Brain pericyte (primary cell): ENCODE data around the gene SIGLECL1.

Source experiments
- DNase-seq: peaks from one replicate; pipeline ENCODE4 v3.0.0-alpha.2; 2012; ENCODE audit warnings: low read depth, low spot score

Gene SIGLECL1

DNA sequence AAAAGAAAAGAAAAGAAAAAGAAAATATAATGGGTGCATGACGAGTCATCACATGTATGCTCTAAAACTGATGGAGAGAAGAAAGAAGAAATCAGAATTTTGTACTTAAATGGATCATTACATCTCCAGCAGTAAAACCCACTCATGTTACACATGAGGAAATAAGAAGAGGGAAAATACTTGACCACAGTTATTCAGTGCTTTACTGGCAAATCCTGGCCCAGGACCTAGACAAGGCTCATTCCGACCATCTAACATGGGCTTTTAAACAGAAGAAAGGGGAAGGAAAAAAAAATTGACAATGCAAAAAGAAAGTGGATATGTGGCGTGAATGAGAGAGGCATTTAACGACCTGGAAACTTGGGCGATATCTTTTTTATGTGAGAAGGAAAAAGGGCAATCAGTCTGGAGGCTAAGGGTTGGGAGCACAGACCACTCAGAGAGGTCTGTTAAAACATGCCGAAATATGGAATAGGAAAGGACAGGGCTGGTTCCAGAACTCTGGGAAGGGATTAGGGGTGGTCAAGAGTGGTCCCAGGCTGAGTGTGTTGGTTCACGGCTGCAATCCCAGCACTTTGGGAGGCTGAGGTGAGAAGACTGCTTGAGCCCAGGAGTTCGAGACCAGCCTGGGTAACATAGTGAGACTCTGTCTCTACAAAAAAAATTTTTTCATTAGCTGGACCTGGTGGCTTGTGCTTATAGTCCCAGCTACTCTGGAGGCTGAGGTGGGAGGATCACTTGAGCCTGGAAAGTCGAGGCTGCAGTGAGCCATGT lies 1.6 kb downstream of the SIGLECL1 start:
- no peak for DNase-seq

- no peak for DNase-seq
These were observed 2.4 kb downstream of the SIGLECL1 start for GRCh38 chr19:51253088-51253806.

GRCh38 chr19:51256155-51256625 lies 5.3 kb downstream of the SIGLECL1 start:
- DNase-seq, result no peak

DNA sequence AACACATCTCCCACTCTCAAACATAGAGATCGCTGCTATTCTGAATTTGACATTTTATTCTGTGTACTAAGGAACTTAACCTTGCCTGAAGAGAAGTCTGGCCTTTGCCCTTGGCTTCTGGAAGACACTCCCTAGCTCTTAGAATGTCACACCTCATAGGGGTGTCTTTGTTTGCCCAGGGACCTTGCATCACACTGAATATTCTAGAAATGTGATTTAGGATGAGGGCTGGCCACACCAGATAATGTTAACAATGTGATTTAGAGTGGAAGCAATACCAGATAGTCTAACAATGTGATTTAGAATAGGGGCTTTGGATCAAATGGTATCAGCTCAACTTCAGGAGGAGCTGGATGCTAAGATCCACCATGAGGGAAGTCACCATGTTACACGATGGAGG lies 6.6 kb downstream of the SIGLECL1 start:
- no peak for DNase-seq

DNA sequence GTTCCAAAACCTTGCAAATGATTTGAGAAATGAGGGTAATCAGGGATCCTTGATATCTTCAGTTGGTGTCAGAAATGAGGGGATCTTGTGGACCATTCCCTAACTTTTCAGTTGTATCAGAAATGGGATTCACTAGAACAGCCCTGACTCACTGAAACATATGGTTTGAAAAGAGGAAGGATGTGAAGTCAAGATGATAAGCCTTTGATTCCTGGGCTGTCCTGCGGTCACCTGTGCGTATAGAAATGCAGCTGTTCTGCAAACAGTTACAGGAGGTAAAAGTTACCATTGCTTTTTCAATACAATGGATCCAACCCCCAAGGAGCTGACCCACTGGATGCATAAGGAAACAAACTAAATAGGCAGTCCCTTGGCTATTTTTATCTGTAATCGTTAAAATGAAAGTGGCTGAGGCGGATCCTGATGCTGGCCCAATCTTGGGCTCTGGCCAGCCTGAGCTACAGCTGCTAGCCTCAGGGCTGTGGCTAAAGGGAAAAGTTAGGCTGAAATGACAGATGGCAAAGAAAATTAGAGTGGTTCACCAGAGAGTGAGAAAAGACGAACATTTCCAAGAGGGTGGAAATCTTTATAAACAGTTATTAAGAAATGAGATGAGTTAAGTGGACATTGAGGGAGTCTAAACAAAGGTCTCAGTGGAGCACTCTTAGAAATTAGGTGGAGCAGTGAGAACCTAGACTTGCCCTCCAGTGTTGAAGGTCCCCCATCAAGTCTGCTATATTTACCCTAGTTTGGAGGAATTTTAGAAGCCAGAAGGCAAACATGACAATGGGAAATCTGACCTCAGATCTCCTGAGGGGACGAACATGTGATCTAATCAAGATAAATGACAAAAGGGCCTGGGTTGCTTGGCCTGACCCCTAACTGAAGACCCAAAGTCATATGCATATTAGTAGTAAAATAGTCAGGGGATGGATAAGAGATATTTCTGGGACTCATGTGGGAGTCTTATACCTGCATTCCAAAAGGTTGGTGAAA lies 7.6 kb downstream of the SIGLECL1 start:
- no peak for DNase-seq

DNA sequence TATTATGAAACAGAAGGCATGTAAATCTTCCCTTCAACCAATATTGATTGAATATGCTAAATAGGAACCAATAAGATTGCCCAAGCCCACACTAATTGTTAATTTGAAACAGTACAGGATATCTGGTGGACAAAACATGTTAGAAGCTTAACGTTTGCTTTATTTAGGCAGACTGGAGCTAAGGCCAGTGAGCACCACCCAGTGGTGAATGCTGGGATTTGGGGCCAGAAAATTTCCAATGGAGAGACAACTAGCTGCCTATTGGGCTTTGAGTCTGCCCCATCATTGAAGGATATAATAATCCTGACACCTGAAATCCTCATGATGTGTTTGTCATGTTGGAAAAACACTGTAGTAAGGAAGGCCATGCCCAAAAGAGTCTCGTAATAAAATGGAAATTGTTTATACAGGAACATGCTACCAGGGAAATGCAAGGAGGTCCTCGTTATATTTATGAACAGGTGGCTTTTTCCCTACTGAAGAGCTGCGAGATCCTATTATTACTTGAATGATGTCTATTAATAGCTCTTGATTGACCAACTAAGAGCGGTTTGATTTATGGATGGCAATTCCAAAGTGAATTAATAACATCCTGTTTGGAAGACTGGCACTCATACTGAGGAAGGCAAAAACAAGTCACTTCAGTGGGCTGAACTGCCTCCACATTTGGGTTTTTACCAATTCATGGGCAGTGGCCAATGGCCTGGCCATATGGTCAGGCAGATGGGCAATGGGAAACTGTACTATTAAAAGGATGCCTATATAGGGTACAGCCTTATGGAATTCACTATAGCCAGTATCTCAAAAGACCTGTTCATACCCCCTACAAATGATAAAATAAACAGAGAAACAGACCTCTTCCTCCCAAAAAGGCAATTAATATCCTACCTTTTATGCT lies 8.7 kb downstream of the SIGLECL1 start:
- no peak for DNase-seq

DNA sequence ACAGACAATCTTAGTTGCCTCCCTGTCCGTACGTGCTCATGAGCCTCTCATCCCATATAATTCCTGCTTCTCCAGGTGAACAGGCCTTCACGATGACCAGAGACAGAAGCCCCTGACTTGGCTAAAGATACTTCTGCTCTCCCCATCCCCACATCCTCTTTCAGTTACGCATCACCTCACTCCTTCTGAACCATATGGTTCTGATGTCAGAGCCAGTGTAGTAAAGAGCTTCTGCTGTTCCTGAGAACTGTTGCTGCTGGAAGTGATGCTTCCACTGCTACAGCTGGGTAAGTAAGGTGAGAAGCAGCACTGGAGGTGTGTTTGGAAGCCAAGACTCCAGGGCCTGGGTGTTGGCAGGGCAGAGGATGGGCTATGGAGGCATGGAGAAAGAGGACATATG lies 12.9 kb downstream of the SIGLECL1 start:
- no peak for DNase-seq

DNA sequence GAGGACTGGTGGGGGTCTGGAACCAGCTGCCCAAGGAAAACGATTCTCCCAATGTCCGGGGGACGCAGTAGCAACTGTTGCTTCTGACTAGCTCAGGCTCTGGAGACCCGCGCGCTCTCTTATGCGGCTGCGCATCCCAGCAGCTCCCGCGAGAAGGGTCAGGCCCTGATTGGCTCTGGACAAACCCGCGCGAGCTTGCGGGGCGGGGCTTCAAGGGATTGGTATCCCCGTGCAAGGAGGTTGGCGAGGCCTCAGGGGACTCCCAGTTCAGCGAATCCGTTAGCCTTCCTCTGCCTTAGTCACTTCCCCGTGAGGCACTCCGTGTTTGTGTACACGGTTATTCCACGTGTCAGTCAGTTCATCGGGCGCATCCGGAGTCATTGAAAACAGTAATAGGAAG lies 20.2 kb downstream of the SIGLECL1 start:
- no peak for DNase-seq

DNA sequence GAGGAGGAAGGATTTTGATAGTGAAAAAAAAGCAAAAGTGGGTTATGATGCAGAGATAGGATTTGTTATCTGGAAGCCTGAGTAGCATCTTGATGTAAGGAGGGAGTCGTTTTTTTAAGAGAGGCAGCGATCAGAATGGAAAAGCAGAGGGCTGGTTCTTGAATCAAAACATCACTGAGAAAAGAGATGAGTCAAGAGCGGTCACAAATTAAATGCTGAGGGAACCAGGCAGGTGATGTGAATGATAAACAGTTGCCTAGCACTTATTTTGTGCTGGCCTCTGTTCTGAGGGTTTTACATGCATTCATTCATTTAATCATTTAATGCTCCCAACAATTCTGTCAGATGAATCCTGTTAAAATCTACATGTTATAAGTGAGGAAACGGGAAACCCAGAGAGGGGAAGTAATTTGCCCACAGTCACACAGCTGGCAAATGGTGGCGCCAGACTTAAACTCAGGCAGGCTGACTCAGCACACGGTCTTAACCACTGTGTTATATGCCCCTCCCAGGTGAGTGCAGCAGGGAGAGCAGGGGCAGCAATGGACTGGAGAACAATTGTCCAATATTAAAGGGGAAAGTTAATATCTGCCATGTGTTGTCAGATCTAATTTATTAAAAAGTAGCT lies 21.4 kb downstream of the SIGLECL1 start:
- no peak for DNase-seq

- DNase-seq, result no peak
These were observed 23.3 kb downstream of the SIGLECL1 start for GRCh38 chr19:51274049-51274770.

DNA sequence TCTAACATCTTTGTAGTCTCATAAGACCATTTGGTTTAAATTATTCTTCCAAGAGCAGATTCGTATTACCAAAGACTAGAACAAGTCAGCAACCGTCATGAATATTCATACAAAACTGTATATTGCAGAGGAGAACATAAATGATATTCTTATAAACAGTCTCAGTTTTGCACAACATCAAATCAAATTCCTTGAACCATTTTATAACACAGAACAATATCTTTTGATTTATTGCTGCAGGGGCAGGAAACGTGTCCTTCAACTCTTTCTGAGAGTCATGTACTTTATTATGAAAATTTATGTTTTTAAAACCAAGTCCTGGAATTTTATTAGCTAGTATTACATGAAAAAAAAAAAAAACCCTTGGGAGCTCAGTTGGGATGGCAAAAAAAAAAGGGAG lies 26.2 kb downstream of the SIGLECL1 start:
- DNase-seq, result no peak

- no peak for DNase-seq
These were observed 31.5 kb downstream of the SIGLECL1 start for GRCh38 chr19:51282335-51282734.

DNA sequence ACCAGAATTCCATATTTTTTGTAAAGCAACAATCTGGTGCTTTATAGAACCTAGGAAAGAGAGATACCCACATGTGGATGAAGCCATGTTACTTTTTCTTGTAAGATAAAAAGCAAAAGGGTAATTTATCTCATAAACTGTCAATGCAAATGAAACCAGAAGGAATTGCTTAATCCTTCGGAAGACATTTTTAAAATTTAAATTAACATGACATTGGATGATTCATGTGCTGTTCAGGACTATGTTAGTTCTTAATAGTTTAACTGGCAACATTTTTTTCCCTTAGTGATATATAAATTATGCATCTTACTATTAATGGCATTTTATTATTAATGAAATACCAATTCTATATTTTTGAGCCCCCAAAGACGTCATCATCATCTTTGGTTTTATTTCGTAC lies 34.8 kb downstream of the SIGLECL1 start:
- DNase-seq, result no peak

GRCh38 chr19:51289635-51290034 lies 38.8 kb downstream of the SIGLECL1 start:
- DNase-seq, result no peak

DNA sequence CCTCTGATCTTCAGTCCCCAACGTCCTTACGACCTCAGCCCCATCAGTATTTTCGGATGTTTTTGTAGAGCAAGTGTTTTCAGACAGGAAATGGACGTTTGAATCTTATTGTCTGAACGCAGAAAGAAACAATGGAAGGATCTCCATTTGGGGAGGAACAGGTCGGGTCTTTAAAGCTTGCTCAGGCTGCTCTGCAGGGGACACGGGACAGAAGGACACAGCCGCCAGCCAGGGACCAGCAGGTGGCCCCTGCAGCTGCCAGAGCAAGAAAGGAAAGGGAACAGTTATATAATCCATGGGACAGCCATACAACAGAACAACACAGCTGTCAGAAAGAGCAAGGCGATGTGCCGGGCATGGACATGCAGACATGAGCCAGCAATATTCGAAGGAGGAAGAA lies 42.1 kb downstream of the SIGLECL1 start:
- DNase-seq, result no peak

DNA sequence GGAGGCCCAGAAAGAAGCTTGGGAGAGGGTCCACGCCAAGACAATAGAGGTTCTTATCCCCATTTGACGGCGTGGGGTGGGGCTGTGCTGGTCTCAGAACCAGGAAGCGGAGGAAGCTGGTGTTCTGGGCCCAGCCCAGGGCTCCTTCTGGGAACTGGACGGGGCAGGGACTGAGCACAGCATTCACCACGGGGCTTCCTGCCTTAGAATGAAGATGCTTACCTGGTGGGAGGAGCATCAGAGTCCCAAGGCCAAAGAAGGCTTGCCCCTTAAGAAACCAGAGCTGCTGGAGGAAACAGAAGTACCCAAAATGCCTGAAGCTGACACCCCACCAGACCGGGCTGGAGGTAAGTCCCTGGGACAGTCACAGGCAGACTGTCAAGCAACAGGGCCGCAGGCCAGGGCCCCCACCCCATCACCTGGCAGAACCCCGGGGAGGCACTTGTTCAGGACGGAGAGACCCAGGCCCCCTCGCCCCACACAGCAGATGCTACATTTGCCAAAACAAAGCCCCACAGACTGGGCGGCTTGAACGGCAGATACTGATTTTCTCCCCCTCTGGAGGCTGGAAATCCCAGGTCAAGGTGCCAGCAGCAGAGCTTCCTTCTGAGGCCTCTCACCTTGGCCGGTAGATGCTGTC lies 42.8 kb downstream of the SIGLECL1 start:
- no peak for DNase-seq

DNA sequence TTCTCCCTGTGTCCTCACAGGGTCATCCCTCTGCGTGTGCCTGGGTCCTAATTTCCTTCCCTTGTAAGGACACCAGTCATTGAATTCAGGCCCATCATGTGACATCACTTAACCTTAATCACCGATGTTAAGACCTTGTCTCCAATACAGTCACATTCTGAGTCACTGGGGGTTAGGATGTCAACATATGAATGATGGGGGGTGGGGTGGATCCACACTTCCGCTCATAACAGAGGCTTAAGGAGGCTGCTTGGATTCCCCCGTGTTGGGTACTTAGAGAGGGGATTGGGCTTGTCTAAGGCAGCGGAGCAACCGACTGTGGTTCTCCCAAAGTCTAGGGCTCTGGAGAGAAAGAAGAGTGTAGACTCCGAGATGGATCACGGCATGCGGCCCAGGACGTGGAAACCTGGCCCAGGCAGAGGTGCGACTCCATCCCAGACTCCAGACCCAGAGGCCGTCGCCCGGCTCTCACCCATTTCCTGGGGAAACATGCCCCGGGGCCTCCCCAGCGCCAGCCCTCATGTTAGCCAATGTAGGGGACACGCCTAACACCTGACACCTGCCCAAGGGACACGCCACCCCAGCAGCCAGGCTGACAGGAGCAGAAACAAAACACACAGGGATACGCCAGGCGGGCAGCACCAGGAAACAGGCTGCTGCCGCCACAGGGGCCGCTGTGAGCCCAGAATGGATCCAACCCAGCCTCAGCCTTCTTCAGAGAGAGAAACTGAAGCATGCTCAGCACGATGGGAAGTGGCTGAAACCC lies 43.5 kb downstream of the SIGLECL1 start:
- no peak for DNase-seq

DNA sequence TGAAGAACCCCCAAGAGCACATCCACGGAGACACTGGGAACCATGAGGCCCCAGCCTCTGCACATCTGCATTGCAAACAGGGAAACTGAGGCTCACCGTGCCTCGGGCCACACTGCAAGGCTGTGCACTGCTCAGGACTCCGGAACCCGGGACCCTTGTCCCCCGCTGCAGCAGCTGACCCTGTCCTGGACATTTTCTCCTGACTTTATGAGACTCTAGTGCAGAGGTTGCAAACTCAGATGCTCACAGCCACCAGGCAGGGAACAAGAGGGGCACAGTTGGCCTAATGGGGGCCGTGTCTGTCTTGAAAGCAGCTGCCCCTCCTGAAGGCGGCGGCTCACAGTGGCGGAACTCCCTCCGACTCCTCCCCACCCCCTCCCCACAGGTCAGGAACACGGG lies 44.1 kb downstream of the SIGLECL1 start:
- DNase-seq, result no peak
